Activated B cell treated with CpG ODN at 0.5 μM for 24 hours (primary cell): ENCODE results near the gene MPC1. TPM values are rescaled to one million over a fixed set of nuclear protein-coding genes. Genes with fewer than 3 reads are reported as not detected.
"Not testable (repeated sequence)": the region's sequence is repeated elsewhere in the genome, so short reads cannot be mapped to it uniquely, and the experiment has no call there.

Experiments
- ATAC-seq: fragments of 200-7000 bp; cut with Tn5 transposase; one replicate; pipeline ENCODE4 v1.10.0; 2021; ENCODE audit warnings: low read depth, mild to moderate bottlenecking, moderate library complexity
- CTCF ChIA-PET: fragments of 350-600 bp; sonication (Branson Sonifier 250); formaldehyde crosslinking; loops from one replicate; lab custom pipeline; 2021; ENCODE audit warnings: antibody characterized with exemption; lab: Charles Lee
- POLR2A ChIA-PET: fragments of 350-600 bp; sonication (Branson Sonifier 250); formaldehyde crosslinking; loops from one replicate; lab custom pipeline; 2021; ENCODE audit warnings: antibody characterized with exemption; lab: Charles Lee
- DNase-seq: peaks from one replicate; pipeline ENCODE4 v3.0.0; 2022
- H3K27ac Mint-ChIP-seq: one replicate; pipeline ENCODE4 v1.8.0; 2020; ENCODE audit warnings: mixed read lengths
- H3K27me3 Mint-ChIP-seq: one replicate; pipeline ENCODE4 v1.8.0; 2021; ENCODE audit warnings: mixed read lengths
- H3K36me3 Mint-ChIP-seq: one replicate; pipeline ENCODE4 v1.8.0; 2021; ENCODE audit warnings: low read depth, mixed read lengths
- H3K4me1 Mint-ChIP-seq: one replicate; pipeline ENCODE4 v1.8.0; 2021; ENCODE audit warnings: mixed read lengths
- H3K4me3 Mint-ChIP-seq: one replicate; pipeline ENCODE4 v1.8.0; 2020; ENCODE audit warnings: mild to moderate bottlenecking, mixed read lengths
- H3K9me3 Mint-ChIP-seq: one replicate; pipeline ENCODE4 v1.8.0; 2020; ENCODE audit warnings: mixed read lengths
- CTCF ChIP-seq: fragments of 200-600 bp; IDR thresholded peaks from one replicate; pipeline ENCODE4 v1.8.0; 2022; ENCODE audit warnings: antibody characterized with exemption, mild to moderate bottlenecking
- intact Hi-C: fragments of 100-400 bp; cut with micrococcal nuclease; formaldehyde crosslinking; loops from one replicate; pipeline ENCODE4 v1.15.1; 2024
- total RNA-seq: library from RNA; stranded (reverse); gene quantifications from 2 replicates; pipeline ENCODE4 v1.2.3, GENCODE V29; 2022

The MPC1 gene
- total RNA-seq, 1 donor from 2014 or later: 17.3 TPM

- TF ChIP-seq CTCF: no peak
- intact Hi-C loops: no loop called here
Observed at GRCh38 chr6:166395351-166395750, 12.6 kb upstream of the MPC1 start.

GRCh38 chr6:166394036-166394892, 11.5 kb upstream of the MPC1 start:
- peaks cover 19% of the 10 kb centered on the region for H3K27me3 Mint-ChIP-seq
- H3K36me3 Mint-ChIP-seq: no peaks in the 10 kb centered on the region
- no peak overlapping the region for H3K4me3 Mint-ChIP-seq
- no peak for TF ChIP-seq CTCF
- ChIA-PET CTCF (interaction anchor here (1.5 kb wide), 1 partner anchor 80 kb away, joined by 3 read pairs; no protein-coding TSS in a partner anchor), POLR2A (no interaction called here)
- H3K4me1 Mint-ChIP-seq: no peaks in the 10 kb centered on the region
- ATAC-seq (no peak), DNase-seq (no peak)
- H3K9me3 Mint-ChIP-seq: no peaks in the 10 kb centered on the region
- no peak overlapping the region for H3K27ac Mint-ChIP-seq
- intact Hi-C loops: no loop called here

More at GRCh38 chr6:166395351-166395750, 12.6 kb upstream of the MPC1 start:
- H3K4me3 Mint-ChIP-seq: no peak overlapping the region
- H3K9me3 Mint-ChIP-seq: no peaks in the 10 kb centered on the region
- ATAC-seq: no peak
- DNase-seq: no peak
- ChIA-PET CTCF (no interaction called here), POLR2A (no interaction called here)
- no peaks in the 10 kb centered on the region for H3K36me3 Mint-ChIP-seq
- peaks cover 19% of the 10 kb centered on the region for H3K27me3 Mint-ChIP-seq
- H3K4me1 Mint-ChIP-seq: no peaks in the 10 kb centered on the region
- H3K27ac Mint-ChIP-seq: no peak overlapping the region

- H3K4me3 Mint-ChIP-seq: no peak overlapping the region
- H3K9me3 Mint-ChIP-seq: no peaks in the 10 kb centered on the region
- peaks cover 19% of the 10 kb centered on the region for H3K27me3 Mint-ChIP-seq
- no peaks in the 10 kb centered on the region for H3K36me3 Mint-ChIP-seq
- no peak overlapping the region for H3K27ac Mint-ChIP-seq
- intact Hi-C loops: no loop called here
- CTCF ChIA-PET: interaction anchor here (1.5 to 2.0 kb wide), 2 partner anchors 8 to 80 kb away, joined by 3 to 8 read pairs; no protein-coding TSS in a partner anchor
- no peak for TF ChIP-seq CTCF
- no peaks in the 10 kb centered on the region for H3K4me1 Mint-ChIP-seq
- no peak for ATAC-seq
- POLR2A ChIA-PET: no interaction called here
- no peak for DNase-seq
Observed at GRCh38 chr6:166393535-166393823, 10.7 kb upstream of the MPC1 start.

GRCh38 chr6:166392755-166393534, 10.2 kb upstream of the MPC1 start:
- H3K9me3 Mint-ChIP-seq, DNase-seq, H3K27ac Mint-ChIP-seq, ATAC-seq, H3K4me3 Mint-ChIP-seq, POLR2A ChIA-PET, H3K36me3 Mint-ChIP-seq, H3K4me1 Mint-ChIP-seq, intact Hi-C loops: not testable (repeated sequence)
- H3K27me3 Mint-ChIP-seq: peaks cover 19% of the 10 kb centered on the region
- CTCF ChIA-PET: interaction anchor here (1.1 to 2.0 kb wide), 3 partner anchors 8 to 79 kb away, joined by 3 to 8 read pairs (median 4); no protein-coding TSS in a partner anchor

- no peak for DNase-seq
- no peaks in the 10 kb centered on the region for H3K9me3 Mint-ChIP-seq
- ChIA-PET POLR2A (no interaction called here), CTCF (interaction anchor here (1.2 to 1.7 kb wide), 2 partner anchors 11 to 76 kb away, joined by 3 to 5 read pairs; no protein-coding TSS in a partner anchor)
- ATAC-seq: no peak
- H3K27me3 Mint-ChIP-seq: peaks cover 6% of the 10 kb centered on the region
- no peaks in the 10 kb centered on the region for H3K36me3 Mint-ChIP-seq
- H3K4me1 Mint-ChIP-seq: peaks cover 1% of the 10 kb centered on the region
- H3K27ac Mint-ChIP-seq: no peak overlapping the region
- intact Hi-C loops: no loop called here
- no peak for TF ChIP-seq CTCF
- H3K4me3 Mint-ChIP-seq: no peak overlapping the region
Observed at GRCh38 chr6:166389119-166389518, 6.4 kb upstream of the MPC1 start.
